OCI-LY7 (cell line): ENCODE measurements around the gene ABCD2. TPM values are rescaled to one million over a fixed set of nuclear protein-coding genes. Genes with fewer than 3 reads are reported as not detected.

Source experiments
- BruUV-seq: library from RNA; stranded (reverse); fragments of 400-500 nt; replicated peaks from 2 replicates; lab custom pipeline; 2021; lab: Mats Ljungman, UMichigan
- CTCF ChIA-PET: fragments of 300-600 bp; sonication (Branson Sonifier 250); formaldehyde crosslinking; loops from one replicate; lab custom pipeline; 2022; ENCODE audit warnings: antibody characterized with exemption; ENCODE audit not compliant: unreplicated experiment; lab: Charles Lee
- POLR2A ChIA-PET: fragments of 300-600 bp; sonication (Branson Sonifier 250); formaldehyde crosslinking; loops from one replicate; lab custom pipeline; 2022; ENCODE audit warnings: antibody characterized with exemption; lab: Charles Lee
- DNase-seq: peaks from one replicate; pipeline ENCODE4 v3.0.0-alpha.2; 2015; ENCODE audit warnings: low spot score
- H2AFZ ChIP-seq: fragments of 200-600 bp; sonication (generic), shearing (Covaris generic); 2 replicates; pipeline ENCODE4 v1.6.1; 2014; ENCODE audit warnings: mild to moderate bottlenecking, antibody characterized with exemption, low read length, moderate library complexity
- H3K27ac ChIP-seq: fragments of 200-600 bp; sonication (generic); 2 replicates; pipeline ENCODE4 v1.5.1; 2014; ENCODE audit warnings: mixed run types, low read depth, mild to moderate bottlenecking, moderate library complexity, low read length, inconsistent platforms; ENCODE audit not compliant: poor library complexity, severe bottlenecking
- H3K36me3 ChIP-seq: fragments of 200-600 bp; sonication (generic); 2 replicates; pipeline ENCODE4 v1.6.1; 2014; ENCODE audit warnings: mild to moderate bottlenecking, antibody characterized with exemption, low read length, moderate library complexity, mixed read lengths; ENCODE audit not compliant: insufficient read depth
- H3K4me1 ChIP-seq: fragments of 200-600 bp; sonication (generic); 2 replicates; pipeline ENCODE4 v1.5.1; 2014; ENCODE audit warnings: mild to moderate bottlenecking, low read length; ENCODE audit not compliant: insufficient read depth, poor library complexity, severe bottlenecking
- H3K4me2 ChIP-seq: fragments of 200-600 bp; sonication (generic); 2 replicates; pipeline ENCODE4 v1.6.1; 2014; ENCODE audit warnings: mild to moderate bottlenecking, low read length
- H3K4me3 ChIP-seq: fragments of 200-600 bp; sonication (generic); 2 replicates; pipeline ENCODE4 v1.5.1; 2014; ENCODE audit warnings: mild to moderate bottlenecking, low read depth, low read length; ENCODE audit not compliant: poor library complexity, severe bottlenecking
- H3K79me2 ChIP-seq: fragments of 200-600 bp; sonication (generic); 2 replicates; pipeline ENCODE4 v1.6.1; 2016; ENCODE audit warnings: low read depth, mild to moderate bottlenecking, low read length, moderate library complexity, mixed read lengths; ENCODE audit not compliant: insufficient read depth
- H3K9me2 ChIP-seq: fragments of 200-600 bp; sonication (generic); 2 replicates; pipeline ENCODE4 v1.6.1; 2016; ENCODE audit warnings: mild to moderate bottlenecking, low read length, mixed read lengths; ENCODE audit not compliant: insufficient read depth
- H3K9me3 ChIP-seq: fragments of 200-600 bp; sonication (generic); 2 replicates; pipeline ENCODE4 v1.6.1; 2014; ENCODE audit warnings: mild to moderate bottlenecking, mixed run types, low read length, mixed read lengths
- H4K20me1 ChIP-seq: fragments of 200-600 bp; sonication (generic); 2 replicates; pipeline ENCODE4 v1.6.1; 2014; ENCODE audit warnings: mild to moderate bottlenecking, antibody characterized with exemption, low read length, moderate library complexity, mixed read lengths; ENCODE audit not compliant: insufficient read depth
- EZH2phosphoT487 ChIP-seq: fragments of 200-600 bp; sonication (generic); IDR thresholded peaks from 2 replicates; pipeline ENCODE4 v1.6.1; 2018; ENCODE audit warnings: low read depth, borderline replicate concordance, mild to moderate bottlenecking, mixed run types, antibody characterized with exemption, low read length, moderate library complexity, mixed read lengths
- intact Hi-C: fragments of 100-400 bp; cut with micrococcal nuclease; formaldehyde crosslinking; loops from one replicate; pipeline ENCODE4 v1.10.0; 2022; ENCODE audit not compliant: unreplicated experiment
- total RNA-seq, 2 experiments: library from RNA; depleted of rRNA in 1 of 2; stranded (reverse); fragments of >200 nt in 1 of 2; shearing (Covaris generic) in 1 of 2; gene quantifications; 2 replicates each; pipeline ENCODE4 v1.2.3, GENCODE V29; 2014 to 2022
- TF ChIP-seq, protein P1 (sequence below): fragments of 200-600 bp; sonication (generic); conservative IDR thresholded peaks from 2 replicates; pipeline ENCODE4 v1.5.1; 2014; ENCODE audit warnings: mild to moderate bottlenecking, antibody characterized with exemption, low read length, moderate library complexity, mixed read lengths

The ABCD2 gene
- total RNA-seq, 2 experiments from 2014 or later, result 1.5 to 2.4 TPM

GRCh38 chr12:39647383-39647782, 27.8 kb upstream of the ABCD2 start:
- Histone ChIP-seq H3K27ac (no peak overlapping the region), H3K4me3 (no peak overlapping the region), H4K20me1 (no peaks in the 10 kb centered on the region), H3K4me1 (no peaks in the 10 kb centered on the region), H3K9me3 (no peaks in the 10 kb centered on the region), H2AFZ (no peak overlapping the region), H3K9me2 (no peaks in the 10 kb centered on the region), H3K79me2 (no peaks in the 10 kb centered on the region), H3K4me2 (no peak overlapping the region), H3K36me3 (no peaks in the 10 kb centered on the region)
- ChIA-PET POLR2A (interaction anchor here (0.6 to 1.1 kb wide), 4 partner anchors 11 to 58 kb away, joined by 3 to 5 read pairs (median 3); no protein-coding TSS in a partner anchor), CTCF (no interaction called here)
- TF ChIP-seq, protein P1, sequence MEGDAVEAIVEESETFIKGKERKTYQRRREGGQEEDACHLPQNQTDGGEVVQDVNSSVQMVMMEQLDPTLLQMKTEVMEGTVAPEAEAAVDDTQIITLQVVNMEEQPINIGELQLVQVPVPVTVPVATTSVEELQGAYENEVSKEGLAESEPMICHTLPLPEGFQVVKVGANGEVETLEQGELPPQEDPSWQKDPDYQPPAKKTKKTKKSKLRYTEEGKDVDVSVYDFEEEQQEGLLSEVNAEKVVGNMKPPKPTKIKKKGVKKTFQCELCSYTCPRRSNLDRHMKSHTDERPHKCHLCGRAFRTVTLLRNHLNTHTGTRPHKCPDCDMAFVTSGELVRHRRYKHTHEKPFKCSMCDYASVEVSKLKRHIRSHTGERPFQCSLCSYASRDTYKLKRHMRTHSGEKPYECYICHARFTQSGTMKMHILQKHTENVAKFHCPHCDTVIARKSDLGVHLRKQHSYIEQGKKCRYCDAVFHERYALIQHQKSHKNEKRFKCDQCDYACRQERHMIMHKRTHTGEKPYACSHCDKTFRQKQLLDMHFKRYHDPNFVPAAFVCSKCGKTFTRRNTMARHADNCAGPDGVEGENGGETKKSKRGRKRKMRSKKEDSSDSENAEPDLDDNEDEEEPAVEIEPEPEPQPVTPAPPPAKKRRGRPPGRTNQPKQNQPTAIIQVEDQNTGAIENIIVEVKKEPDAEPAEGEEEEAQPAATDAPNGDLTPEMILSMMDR, result no peak
- no peak for TF ChIP-seq EZH2phosphoT487
- BruUV-seq, result no TSS peak
- intact Hi-C loops, result no loop called here
- DNase-seq, result no peak

DNA sequence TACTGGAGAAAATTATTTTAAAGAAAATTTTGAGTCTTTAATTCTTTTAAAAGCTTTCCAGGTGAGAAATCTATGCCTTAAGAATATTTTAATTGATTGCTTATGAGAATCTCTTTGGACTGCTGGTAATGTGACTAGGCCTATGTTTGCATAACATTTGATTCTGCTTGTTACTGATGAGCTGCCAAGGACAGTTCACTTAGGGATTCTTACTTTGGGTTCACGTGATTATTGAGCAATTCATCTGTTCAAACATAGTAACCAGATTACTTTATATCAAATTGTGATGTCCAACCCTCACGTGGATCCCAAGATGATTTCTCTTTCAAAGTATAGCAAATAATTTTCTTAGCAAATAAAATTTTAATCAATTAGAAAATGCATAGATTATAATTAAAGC, 27.4 kb upstream of the ABCD2 start:
- no peaks in the 10 kb centered on the region for H3K36me3 ChIP-seq
- intact Hi-C loops, result no loop called here
- H3K9me2 ChIP-seq, result no peaks in the 10 kb centered on the region
- H3K4me3 ChIP-seq, result no peak overlapping the region
- H3K79me2 ChIP-seq, result no peaks in the 10 kb centered on the region
- ChIA-PET POLR2A (interaction anchor here (0.6 to 1.1 kb wide), 4 partner anchors 11 to 57 kb away, joined by 3 to 5 read pairs (median 3); no protein-coding TSS in a partner anchor), CTCF (no interaction called here)
- no peaks in the 10 kb centered on the region for H3K9me3 ChIP-seq
- no TSS peak for BruUV-seq
- H2AFZ ChIP-seq, result no peak overlapping the region
- H3K4me2 ChIP-seq, result no peak overlapping the region
- TF ChIP-seq, protein P1, result no peak
- no peak for TF ChIP-seq EZH2phosphoT487
- no peaks in the 10 kb centered on the region for H4K20me1 ChIP-seq
- H3K4me1 ChIP-seq, result no peaks in the 10 kb centered on the region
- no peak overlapping the region for H3K27ac ChIP-seq
- no peak for DNase-seq

DNA sequence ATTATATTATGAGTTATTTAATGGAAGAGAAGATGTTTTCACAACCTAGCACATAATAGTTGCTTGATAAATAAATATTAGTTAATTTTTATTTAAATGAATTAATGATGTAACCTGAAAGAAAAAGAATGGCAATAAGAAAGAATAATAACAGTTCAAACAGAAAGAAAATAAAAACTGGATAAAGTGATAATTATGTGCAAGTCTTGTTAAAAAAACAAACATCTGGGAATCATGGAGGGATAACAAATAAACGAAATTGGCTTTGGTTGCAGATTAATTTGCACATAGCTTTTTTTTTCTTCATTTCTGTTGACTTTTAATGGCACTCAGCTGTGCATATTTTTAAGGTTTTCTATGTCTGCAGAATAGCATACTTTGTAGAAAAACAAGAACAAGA, 23.4 kb upstream of the ABCD2 start:
- Histone ChIP-seq H3K4me1 (no peaks in the 10 kb centered on the region), H3K4me2 (no peak overlapping the region), H4K20me1 (no peaks in the 10 kb centered on the region), H3K79me2 (no peaks in the 10 kb centered on the region), H3K4me3 (no peak overlapping the region), H3K9me3 (no peaks in the 10 kb centered on the region), H3K27ac (no peak overlapping the region), H2AFZ (no peak overlapping the region), H3K36me3 (no peaks in the 10 kb centered on the region), H3K9me2 (no peaks in the 10 kb centered on the region)
- ChIA-PET CTCF (no interaction called here), POLR2A (no interaction called here)
- no peak for DNase-seq
- BruUV-seq, result no TSS peak
- TF ChIP-seq, protein P1, result no peak
- no peak for TF ChIP-seq EZH2phosphoT487
- intact Hi-C loops, result no loop called here
